Measurements from ENCODE around the gene SUSD4. TPM values are rescaled to one million over a fixed set of nuclear protein-coding genes. Genes with fewer than 3 reads are reported as not detected.

The SUSD4 gene
- total RNA-seq, 1 experiment from 2014 or later: 3.5 TPM

DNA sequence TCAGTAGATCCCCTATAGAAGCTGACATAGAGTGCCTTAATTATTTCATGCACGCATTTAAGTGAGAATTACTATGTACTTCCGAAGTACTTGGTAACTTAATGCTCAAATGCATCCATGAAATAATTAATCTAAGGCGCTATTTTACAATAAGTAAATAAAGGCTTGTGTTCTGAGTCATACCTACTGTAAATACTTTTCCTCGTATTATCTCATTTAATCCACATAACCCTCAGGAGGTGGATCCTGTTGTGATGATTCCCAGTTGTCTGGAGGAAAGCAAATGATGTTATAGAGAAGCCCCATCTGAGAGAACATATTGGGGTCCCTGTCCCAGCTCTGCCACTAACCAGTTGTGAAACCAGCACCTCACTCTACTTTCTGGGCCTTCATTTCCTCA lies 16.4 kb downstream of the SUSD4 start:
- Histone ChIP-seq H2BK120ac (ENCODE audit: low read depth, low read length, poor library complexity, severe bottlenecking) (no peak overlapping the region), H3K27me3 (ENCODE audit: insufficient read depth, low read length) (no peaks in the 10 kb centered on the region), H3K9ac (ENCODE audit: extremely low read depth, insufficient read length, low read length) (no peak overlapping the region), H3K27ac (ENCODE audit: insufficient read length, low read depth, low read length) (no peak overlapping the region), H2BK15ac (ENCODE audit: low read depth, low read length) (no peak overlapping the region), H3T11ph (ENCODE audit: low read length) (no peak overlapping the region), H4K20me1 (ENCODE audit: control insufficient read depth, insufficient read depth, insufficient read length) (no peaks in the 10 kb centered on the region), H2AK5ac (ENCODE audit: insufficient read length, low read length) (no peak overlapping the region), H3K79me2 (ENCODE audit: insufficient read depth, low read length) (no peaks in the 10 kb centered on the region), H2BK12ac (ENCODE audit: insufficient read length, low read depth, low read length) (no peak overlapping the region), H4K91ac (ENCODE audit: insufficient read length, low read depth, low read length) (no peak overlapping the region), H3K4me2 (ENCODE audit: insufficient read depth, insufficient read length, low read length) (no peak overlapping the region), H3K4me1 (ENCODE audit: insufficient read depth, low read length) (no peaks in the 10 kb centered on the region), H2BK5ac (ENCODE audit: insufficient read length, low read length) (no peak overlapping the region), H2BK20ac (ENCODE audit: low read depth, low read length, poor library complexity, severe bottlenecking) (no peak overlapping the region), H3K56ac (ENCODE audit: insufficient read length, low read depth, low read length) (no peak overlapping the region), H4K5ac (ENCODE audit: insufficient read length, low read depth, low read length) (no peak overlapping the region), H3K23ac (ENCODE audit: insufficient read length, low read depth, low read length) (no peak overlapping the region), H3K4ac (ENCODE audit: low read depth, low read length) (no peak overlapping the region), H3K14ac (ENCODE audit: insufficient read depth, low read length) (no peak overlapping the region), H3K9me3 (ENCODE audit: control insufficient read depth, low read depth, low read length) (no peaks in the 10 kb centered on the region), H3K23me2 (ENCODE audit: insufficient read length, low read depth, low read length, poor library complexity, severe bottlenecking) (no peaks in the 10 kb centered on the region), H3K18ac (ENCODE audit: insufficient read length, low read depth, low read length) (no peak overlapping the region), H3K79me1 (ENCODE audit: insufficient read depth, low read depth, low read length, poor library complexity, severe bottlenecking) (no peaks in the 10 kb centered on the region), H4K8ac (replicated peaks; ENCODE audit: insufficient read length, low read depth, low read length) (no peak overlapping the region), H2AFZ (ENCODE audit: low read length) (no peak overlapping the region)
- Mint-ChIP-seq H3K4me3 (no peak overlapping the region), H3K9me3 (no peaks in the 10 kb centered on the region), H3K36me3 (ENCODE audit: insufficient read depth in 1 of 3, low read depth in 3 of 3) (no peaks in the 10 kb centered on the region; a peak in 1 of 7 replicates), H3K27me3 (ENCODE audit: low read depth) (peaks cover 4% of the 10 kb centered on the region; the same call in 1 of the 2 replicates), H3K27ac (no peak overlapping the region), H3K4me1 (peaks cover 8 to 9% of the 10 kb centered on the region in 2 experiments)
- no CpG with 5 or more reads among the region's 4 CpGs for WGBS (ENCODE audit: extremely low coverage, insufficient read length, low lambda C conversion rate)
- TF ChIP-seq CTCF (conservative IDR thresholded peaks at IDR 0.05): no peak
- no peak for DNase-seq
